Measurements from ENCODE around the gene NPAS3. TPM values are rescaled to one million over a fixed set of nuclear protein-coding genes. Genes with fewer than 3 reads are reported as not detected.

The NPAS3 gene
- total RNA-seq, 2 experiments from 2014 or later = not detected

DNA sequence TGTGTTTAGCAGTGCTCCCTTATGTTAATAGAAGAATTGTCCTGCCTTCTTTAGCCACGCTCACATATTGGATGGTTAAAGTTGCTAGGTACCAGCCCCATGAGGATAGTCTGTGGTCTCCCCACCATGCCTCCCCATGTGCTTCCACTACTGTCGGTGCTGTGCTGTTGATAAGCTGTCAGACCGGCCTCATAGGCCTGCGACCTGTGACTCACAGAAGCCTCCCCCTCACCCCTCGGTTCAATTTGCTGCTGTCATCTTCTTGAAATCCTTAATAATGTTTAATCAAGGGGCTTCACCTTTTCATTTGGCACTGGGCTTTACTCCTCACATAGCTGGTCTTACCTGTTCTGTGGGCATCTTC is 227.2 kb downstream of the NPAS3 start:
- no peaks in the 10 kb centered on the region for H3K9me3 Mint-ChIP-seq
- POLR2A ChIA-PET = no interaction called here
- H3K36me3 Mint-ChIP-seq (ENCODE audit: low read depth) = no peaks in the 10 kb centered on the region
- H3K27ac Mint-ChIP-seq = no peak overlapping the region
- ATAC-seq (no peak), DNase-seq (no peak)
- TF ChIP-seq CTCF (IDR thresholded peaks at IDR 0.05) = no peak
- no peaks in the 10 kb centered on the region for H3K4me1 Mint-ChIP-seq (ENCODE audit: low read depth)
- no peaks in the 10 kb centered on the region for H3K27me3 Mint-ChIP-seq
- intact Hi-C loops (cut with micrococcal nuclease) = no loop called here
- no peak overlapping the region for H3K4me3 Mint-ChIP-seq
- CTCF ChIA-PET = no interaction called here

DNA sequence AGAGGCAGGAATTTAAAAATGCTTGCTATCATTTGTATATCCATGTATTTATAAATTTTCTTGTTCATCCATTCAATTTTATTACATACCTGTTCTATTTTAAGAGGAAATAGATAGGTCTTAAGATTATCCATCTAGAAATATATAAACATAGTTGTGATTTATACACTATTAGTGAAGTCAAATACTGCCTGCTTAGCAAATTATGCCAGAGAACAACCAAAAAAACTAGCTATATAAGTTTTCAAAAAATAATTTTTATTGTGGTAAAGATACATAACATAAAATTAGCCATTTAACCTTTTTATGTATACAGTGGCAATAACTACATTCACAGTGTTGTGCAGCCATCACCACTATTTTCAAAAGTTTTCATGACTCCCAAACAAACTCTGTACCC is 237.3 kb downstream of the NPAS3 start:
- no peaks in the 10 kb centered on the region for H3K36me3 Mint-ChIP-seq (ENCODE audit: low read depth)
- no peak overlapping the region for H3K4me3 Mint-ChIP-seq
- no peaks in the 10 kb centered on the region for H3K9me3 Mint-ChIP-seq
- ChIA-PET CTCF (no interaction called here), POLR2A (no interaction called here)
- intact Hi-C loops (cut with micrococcal nuclease) = no loop called here
- no peak overlapping the region for H3K27ac Mint-ChIP-seq
- TF ChIP-seq CTCF (IDR thresholded peaks at IDR 0.05) = no peak
- DNase-seq (no peak), ATAC-seq (no peak)
- no peaks in the 10 kb centered on the region for H3K4me1 Mint-ChIP-seq (ENCODE audit: low read depth)
- H3K27me3 Mint-ChIP-seq = no peaks in the 10 kb centered on the region

DNA sequence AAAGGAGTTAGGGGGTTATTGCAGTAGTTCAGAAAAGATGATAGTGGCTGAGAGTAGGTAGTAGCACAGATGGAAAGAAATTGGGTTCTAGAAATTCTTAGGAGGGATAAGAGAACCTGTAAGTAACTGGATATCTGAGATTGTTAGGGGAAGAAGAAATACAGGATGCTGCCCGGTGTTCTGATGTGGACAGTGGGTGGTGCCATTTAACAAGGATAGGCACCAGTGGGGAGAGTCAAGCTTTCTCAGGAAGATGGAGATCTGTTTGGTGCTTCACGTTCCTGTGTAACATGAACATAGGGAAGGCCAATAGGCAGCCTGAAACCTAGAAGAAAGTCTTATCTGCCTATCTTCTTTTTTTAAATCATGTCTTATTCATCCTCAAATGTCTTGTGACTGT is 245.9 kb downstream of the NPAS3 start:
- ChIA-PET CTCF (no interaction called here), POLR2A (no interaction called here)
- DNase-seq = no peak
- Mint-ChIP-seq H3K4me3 (no peak overlapping the region), H3K27me3 (no peaks in the 10 kb centered on the region), H3K36me3 (ENCODE audit: low read depth) (no peaks in the 10 kb centered on the region), H3K4me1 (ENCODE audit: low read depth) (no peaks in the 10 kb centered on the region), H3K9me3 (no peaks in the 10 kb centered on the region), H3K27ac (no peak overlapping the region)
- ATAC-seq = no peak
- intact Hi-C loops (cut with micrococcal nuclease) = no loop called here
- TF ChIP-seq CTCF (IDR thresholded peaks at IDR 0.05) = no peak

GRCh38 chr14:33186656-33187055 is 248.0 kb downstream of the NPAS3 start:
- Mint-ChIP-seq H3K27me3 (no peaks in the 10 kb centered on the region), H3K4me1 (ENCODE audit: low read depth) (no peaks in the 10 kb centered on the region), H3K9me3 (no peaks in the 10 kb centered on the region), H3K36me3 (ENCODE audit: low read depth) (no peaks in the 10 kb centered on the region), H3K27ac (no peak overlapping the region), H3K4me3 (no peak overlapping the region)
- intact Hi-C loops (cut with micrococcal nuclease) = no loop called here
- POLR2A ChIA-PET = interaction anchor here (0.5 kb wide), 1 partner anchor 156 kb away, joined by 3 read pairs; no protein-coding TSS in a partner anchor
- ATAC-seq (no peak), DNase-seq (no peak)
- CTCF ChIA-PET = no interaction called here
- TF ChIP-seq CTCF (IDR thresholded peaks at IDR 0.05) = no peak

- H3K4me1 Mint-ChIP-seq (ENCODE audit: low read depth) = no peaks in the 10 kb centered on the region
- intact Hi-C loops (cut with micrococcal nuclease) = no loop called here
- ATAC-seq (no peak), DNase-seq (no peak)
- no peaks in the 10 kb centered on the region for H3K36me3 Mint-ChIP-seq (ENCODE audit: low read depth)
- no peaks in the 10 kb centered on the region for H3K9me3 Mint-ChIP-seq
- TF ChIP-seq CTCF (IDR thresholded peaks at IDR 0.05) = no peak
- ChIA-PET POLR2A (no interaction called here), CTCF (no interaction called here)
- no peaks in the 10 kb centered on the region for H3K27me3 Mint-ChIP-seq
- no peak overlapping the region for H3K4me3 Mint-ChIP-seq
- no peak overlapping the region for H3K27ac Mint-ChIP-seq
Measured at GRCh38 chr14:33188880-33189279, 250.2 kb downstream of the NPAS3 start.

All from activated CD8-positive, alpha-beta T cell treated with anti-CD3 and anti-CD28 coated beads for 36 hours (primary cell).